GM10248 (cell line): Measurements from ENCODE around the gene SCGB3A2.

ENCODE experiments used
- CTCF ChIA-PET: fragments of 300-600 bp; sonication (Branson Sonifier 250); formaldehyde crosslinking; extraction: SDS; loops from one replicate; lab custom pipeline; 2021; ENCODE audit warnings: antibody characterized with exemption; lab: Yijun Ruan, JAX
- POLR2A ChIA-PET: fragments of 350-650 bp; sonication (Branson Sonifier 250); formaldehyde crosslinking; extraction: SDS; loops from one replicate; lab custom pipeline; 2020; ENCODE audit warnings: antibody characterized with exemption; lab: Yijun Ruan, JAX
- DNase-seq: peaks from one replicate; pipeline ENCODE4 v3.0.0; 2012; ENCODE audit errors: extremely low spot score
- TF ChIP-seq, protein P1 (sequence below): IDR thresholded peaks from 2 replicates; pipeline ENCODE4 v1.5.1; 2012; ENCODE audit warnings: mild to moderate bottlenecking, low read depth; ENCODE audit errors: extremely low read depth, missing control alignments, control extremely low read depth

SCGB3A2 gene

DNA sequence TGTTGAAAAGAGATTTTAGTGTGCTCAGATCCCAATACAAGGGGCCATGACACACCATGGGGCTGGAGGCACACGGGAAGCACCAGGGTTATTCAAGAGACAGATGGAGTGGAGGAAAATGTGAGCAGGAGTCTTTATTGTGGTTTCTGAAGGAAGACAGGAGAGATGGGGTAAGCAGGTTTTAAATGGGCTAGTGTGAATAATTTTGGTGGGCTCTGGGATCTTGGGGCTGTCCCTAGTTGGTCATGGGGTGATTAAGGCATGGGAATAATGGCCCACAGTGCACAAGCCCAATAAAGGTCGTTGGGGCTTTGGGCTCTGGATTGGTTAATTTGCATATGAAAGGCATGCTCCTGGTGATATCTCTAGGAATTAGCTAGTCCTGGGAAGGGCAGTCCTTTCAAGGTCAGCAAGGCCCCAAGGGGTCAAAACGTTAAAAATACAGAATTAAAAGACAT is 3.6 kb upstream of the SCGB3A2 start:
- TF ChIP-seq, protein P1, sequence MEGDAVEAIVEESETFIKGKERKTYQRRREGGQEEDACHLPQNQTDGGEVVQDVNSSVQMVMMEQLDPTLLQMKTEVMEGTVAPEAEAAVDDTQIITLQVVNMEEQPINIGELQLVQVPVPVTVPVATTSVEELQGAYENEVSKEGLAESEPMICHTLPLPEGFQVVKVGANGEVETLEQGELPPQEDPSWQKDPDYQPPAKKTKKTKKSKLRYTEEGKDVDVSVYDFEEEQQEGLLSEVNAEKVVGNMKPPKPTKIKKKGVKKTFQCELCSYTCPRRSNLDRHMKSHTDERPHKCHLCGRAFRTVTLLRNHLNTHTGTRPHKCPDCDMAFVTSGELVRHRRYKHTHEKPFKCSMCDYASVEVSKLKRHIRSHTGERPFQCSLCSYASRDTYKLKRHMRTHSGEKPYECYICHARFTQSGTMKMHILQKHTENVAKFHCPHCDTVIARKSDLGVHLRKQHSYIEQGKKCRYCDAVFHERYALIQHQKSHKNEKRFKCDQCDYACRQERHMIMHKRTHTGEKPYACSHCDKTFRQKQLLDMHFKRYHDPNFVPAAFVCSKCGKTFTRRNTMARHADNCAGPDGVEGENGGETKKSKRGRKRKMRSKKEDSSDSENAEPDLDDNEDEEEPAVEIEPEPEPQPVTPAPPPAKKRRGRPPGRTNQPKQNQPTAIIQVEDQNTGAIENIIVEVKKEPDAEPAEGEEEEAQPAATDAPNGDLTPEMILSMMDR: no peak
- DNase-seq: no peak
- CTCF ChIA-PET: no interaction called here
- POLR2A ChIA-PET: no interaction called here

DNA sequence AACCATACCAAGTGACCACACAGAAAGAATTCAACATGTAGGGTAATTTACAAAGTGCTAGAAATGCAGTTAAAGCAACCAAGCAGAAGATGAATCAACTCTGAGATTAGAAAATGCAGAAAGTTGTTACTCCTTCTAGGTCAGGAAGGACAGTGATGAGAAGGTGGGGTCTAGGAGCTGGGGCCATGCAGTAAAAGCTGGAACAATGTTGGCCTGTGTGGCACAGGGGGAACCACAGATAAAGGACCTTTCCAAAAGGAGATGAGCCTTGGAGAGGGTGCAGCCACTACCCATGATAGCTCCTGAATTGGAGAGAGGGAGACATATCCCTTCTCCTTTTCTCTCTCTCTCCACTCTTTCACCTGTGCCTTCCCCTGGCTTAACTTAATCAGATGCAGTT is 2.4 kb upstream of the SCGB3A2 start:
- CTCF ChIA-PET: no interaction called here
- POLR2A ChIA-PET: no interaction called here

DNA sequence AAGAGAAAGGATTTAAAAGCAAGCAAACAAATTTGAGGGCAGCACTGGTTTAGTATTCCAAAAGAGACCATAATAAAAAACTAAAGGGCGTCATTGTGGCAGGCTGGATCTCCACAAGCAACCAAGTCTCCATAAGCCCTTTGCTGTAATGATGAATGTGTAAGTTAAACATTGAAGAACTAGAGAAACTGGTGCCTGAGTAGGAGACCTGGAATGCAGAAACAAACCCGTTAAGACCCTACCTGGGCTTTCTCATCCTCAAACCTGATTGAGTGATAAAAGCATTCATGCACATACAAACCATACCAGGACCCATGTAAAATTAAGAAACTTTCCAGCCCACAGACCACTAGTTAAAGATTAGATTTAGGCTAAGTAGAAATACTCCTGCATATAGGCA is 1.9 kb upstream of the SCGB3A2 start:
- POLR2A ChIA-PET: no interaction called here
- CTCF ChIA-PET: no interaction called here
- no peak for DNase-seq
- TF ChIP-seq, protein P1: no peak

More for the DNA sequence above, 2.4 kb upstream of the SCGB3A2 start:
- TF ChIP-seq, protein P1: no peak
- DNase-seq: no peak

DNA sequence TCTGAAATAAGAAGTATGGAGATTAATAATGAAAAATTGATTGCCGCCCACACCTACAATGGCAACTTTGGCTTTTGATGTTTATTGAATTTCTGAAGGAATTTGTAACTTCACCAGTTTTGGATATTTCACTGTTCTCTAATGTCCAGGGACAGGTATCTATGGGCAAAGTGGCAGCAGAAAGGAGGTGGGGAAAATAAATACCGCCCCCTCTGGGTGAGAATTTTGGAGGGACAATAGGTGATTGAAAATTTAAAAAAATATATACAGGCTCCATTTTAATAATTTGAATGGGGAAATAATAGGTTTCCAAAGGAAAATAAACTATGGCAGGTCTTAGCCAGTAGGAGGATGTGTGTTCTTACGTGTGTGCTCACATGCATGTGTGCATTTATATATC is 1.3 kb downstream of the SCGB3A2 start:
- TF ChIP-seq, protein P1: no peak
- no peak for DNase-seq
- CTCF ChIA-PET: no interaction called here
- POLR2A ChIA-PET: no interaction called here

DNA sequence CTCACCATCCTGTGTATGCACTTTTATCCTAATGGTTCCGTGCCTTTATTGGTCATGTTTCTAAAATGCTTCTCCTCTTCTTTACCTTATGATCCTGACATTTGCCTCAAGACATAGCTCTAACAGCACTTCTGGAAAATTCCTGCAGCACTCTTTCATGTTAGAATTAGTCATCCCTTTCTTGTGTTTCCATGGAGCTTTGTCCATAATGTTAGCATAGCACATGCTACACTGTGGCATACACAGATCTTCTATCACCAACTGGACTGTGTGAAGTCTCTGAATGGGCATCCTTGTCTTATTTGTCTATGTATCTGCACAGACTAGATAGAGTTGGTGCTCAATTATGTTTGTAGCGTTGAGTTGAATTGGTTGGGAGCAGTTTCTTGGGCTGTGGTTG is 2.0 kb downstream of the SCGB3A2 start:
- CTCF ChIA-PET: interaction anchor here (0.9 to 1.2 kb wide), 2 partner anchors 10 to 22 kb away, joined by 3 read pairs; no protein-coding TSS in a partner anchor
- TF ChIP-seq, protein P1: no peak
- POLR2A ChIA-PET: no interaction called here
- DNase-seq: no peak

DNA sequence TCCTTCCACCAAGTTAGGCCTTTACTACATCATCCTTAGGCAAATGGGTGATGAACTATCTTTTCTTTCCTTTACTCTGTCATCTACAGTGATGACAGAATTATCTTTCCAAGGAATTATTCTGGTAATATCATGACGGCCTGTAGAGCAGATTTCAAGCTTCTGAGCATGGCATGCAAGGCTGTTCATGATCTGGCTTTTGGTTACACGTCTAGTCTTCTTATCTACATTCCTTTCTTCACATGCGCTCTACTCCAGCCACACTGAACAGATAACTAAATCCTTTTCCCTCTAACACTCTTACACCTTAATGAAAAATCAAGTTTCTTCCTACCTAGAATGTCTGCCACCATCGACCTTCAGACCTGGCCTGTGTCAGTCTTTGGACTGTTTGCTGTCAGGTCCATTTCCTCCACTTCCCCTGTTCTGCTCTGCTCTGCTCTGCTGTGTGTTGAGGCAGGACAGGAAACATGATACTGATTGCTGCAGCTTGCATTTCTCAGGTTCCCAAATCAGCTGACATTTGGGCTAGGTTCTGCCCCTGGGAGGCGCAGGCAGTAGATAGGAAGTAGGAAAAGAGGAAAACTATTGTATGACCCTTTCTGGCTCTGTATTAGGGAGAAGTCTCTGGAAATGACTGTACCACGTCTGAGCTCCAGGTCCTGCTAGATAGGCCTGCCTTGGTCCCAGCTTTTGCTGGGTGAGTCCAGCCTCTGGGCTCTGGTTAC is 4.2 kb downstream of the SCGB3A2 start:
- TF ChIP-seq, protein P1: no peak
- POLR2A ChIA-PET: no interaction called here

More for the DNA sequence above, 4.2 kb downstream of the SCGB3A2 start:
- CTCF ChIA-PET: interaction anchor here (1.1 to 1.3 kb wide), 2 partner anchors 25 to 848 kb away, joined by 3 read pairs; no protein-coding TSS in a partner anchor
- DNase-seq: no peak
